Coronary artery (tissue), 2 donors: Measurements from ENCODE around the gene THADA.

ENCODE experiments used
- DNase-seq: peaks from one replicate; pipeline ENCODE4 v3.0.0-alpha.2; 2017; ENCODE audit warnings: low spot score
- H3K27ac ChIP-seq, 2 donors: fragments of 200-600 bp; sonication (generic); one replicate each; pipeline ENCODE4 v1.5.1; 2016 to 2019
- H3K4me3 ChIP-seq: fragments of 200-600 bp; sonication (generic); 2 replicates; pipeline ENCODE4 v1.5.1; 2016; ENCODE audit warnings: mild to moderate bottlenecking, moderate library complexity
- TF ChIP-seq, protein P1 (sequence below): fragments of 200-600 bp; sonication (generic); IDR thresholded peaks from one replicate; pipeline ENCODE4 v1.5.1; 2019; ENCODE audit warnings: antibody characterized with exemption

THADA gene

DNA sequence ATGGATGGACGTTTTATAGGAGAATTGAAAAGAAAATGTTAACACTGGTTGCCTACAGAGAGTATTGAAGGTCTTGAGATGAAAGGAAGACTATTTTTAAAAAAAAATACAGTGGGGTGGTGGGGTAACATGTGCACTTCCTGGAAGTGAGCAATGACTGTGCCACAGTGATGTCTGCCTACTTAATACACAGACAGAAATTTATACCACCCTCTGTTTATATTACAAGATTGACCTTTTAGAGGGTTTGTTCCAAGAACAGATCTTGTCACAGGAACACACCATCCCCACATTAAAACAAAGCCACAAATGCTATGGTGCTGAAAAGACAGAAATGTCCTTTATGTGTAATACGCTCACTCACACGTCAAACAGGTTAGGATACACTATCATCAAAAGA lies 87.6 kb downstream of the THADA start:
- no peak overlapping the region for H3K4me3 ChIP-seq
- H3K27ac ChIP-seq = no peak overlapping the region

GRCh38 chr2:43507137-43507536 lies 88.7 kb downstream of the THADA start:
- Histone ChIP-seq H3K4me3 (no peak overlapping the region), H3K27ac (no peak overlapping the region)
- TF ChIP-seq, protein P1, sequence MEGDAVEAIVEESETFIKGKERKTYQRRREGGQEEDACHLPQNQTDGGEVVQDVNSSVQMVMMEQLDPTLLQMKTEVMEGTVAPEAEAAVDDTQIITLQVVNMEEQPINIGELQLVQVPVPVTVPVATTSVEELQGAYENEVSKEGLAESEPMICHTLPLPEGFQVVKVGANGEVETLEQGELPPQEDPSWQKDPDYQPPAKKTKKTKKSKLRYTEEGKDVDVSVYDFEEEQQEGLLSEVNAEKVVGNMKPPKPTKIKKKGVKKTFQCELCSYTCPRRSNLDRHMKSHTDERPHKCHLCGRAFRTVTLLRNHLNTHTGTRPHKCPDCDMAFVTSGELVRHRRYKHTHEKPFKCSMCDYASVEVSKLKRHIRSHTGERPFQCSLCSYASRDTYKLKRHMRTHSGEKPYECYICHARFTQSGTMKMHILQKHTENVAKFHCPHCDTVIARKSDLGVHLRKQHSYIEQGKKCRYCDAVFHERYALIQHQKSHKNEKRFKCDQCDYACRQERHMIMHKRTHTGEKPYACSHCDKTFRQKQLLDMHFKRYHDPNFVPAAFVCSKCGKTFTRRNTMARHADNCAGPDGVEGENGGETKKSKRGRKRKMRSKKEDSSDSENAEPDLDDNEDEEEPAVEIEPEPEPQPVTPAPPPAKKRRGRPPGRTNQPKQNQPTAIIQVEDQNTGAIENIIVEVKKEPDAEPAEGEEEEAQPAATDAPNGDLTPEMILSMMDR = no peak
- no peak for DNase-seq

More for the DNA sequence above, 87.6 kb downstream of the THADA start:
- DNase-seq = no peak
- TF ChIP-seq, protein P1 = no peak

DNA sequence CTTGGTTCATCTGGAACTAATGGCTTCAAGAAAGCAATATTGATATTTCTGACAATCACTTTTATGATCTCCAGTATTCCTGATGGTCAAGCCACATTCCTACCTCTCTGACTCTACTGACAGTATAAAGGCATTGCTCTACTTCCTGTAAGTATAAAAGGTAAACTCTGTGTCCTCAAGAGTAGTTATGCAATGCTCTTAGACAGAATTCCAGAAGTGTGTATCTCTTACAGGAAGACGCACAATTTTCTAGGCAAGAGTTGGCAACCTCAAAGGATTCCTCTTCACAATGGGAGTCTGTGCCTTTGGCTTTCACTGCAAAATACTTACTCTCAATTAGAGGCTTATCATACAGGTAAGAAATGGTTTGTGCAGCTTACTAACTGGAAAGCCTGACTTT lies 100.1 kb downstream of the THADA start:
- H3K4me3 ChIP-seq = no peak overlapping the region
- no peak for DNase-seq
- no peak overlapping the region for H3K27ac ChIP-seq
- TF ChIP-seq, protein P1 = no peak

DNA sequence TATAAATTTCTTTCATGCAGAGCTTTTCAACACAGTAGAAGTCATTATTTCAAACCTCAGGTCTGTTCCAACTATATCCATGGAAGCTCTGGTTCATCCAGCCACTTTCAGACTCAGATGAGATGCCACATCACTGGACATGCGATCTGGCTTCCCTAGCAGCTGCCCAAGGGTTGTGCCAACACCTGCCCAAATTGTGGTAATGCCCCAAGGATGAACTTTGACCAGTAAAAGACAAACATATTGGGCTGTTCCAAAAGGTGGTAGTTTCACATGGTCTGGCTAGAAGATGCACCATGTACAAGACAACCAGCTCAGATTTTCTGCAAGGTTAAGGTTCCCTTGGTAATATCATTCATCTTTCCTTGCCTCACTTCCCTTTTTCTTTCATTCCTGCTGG lies 101.9 kb downstream of the THADA start:
- Histone ChIP-seq H3K4me3 (no peak overlapping the region), H3K27ac (no peak overlapping the region)
- no peak for DNase-seq
- TF ChIP-seq, protein P1 = no peak

DNA sequence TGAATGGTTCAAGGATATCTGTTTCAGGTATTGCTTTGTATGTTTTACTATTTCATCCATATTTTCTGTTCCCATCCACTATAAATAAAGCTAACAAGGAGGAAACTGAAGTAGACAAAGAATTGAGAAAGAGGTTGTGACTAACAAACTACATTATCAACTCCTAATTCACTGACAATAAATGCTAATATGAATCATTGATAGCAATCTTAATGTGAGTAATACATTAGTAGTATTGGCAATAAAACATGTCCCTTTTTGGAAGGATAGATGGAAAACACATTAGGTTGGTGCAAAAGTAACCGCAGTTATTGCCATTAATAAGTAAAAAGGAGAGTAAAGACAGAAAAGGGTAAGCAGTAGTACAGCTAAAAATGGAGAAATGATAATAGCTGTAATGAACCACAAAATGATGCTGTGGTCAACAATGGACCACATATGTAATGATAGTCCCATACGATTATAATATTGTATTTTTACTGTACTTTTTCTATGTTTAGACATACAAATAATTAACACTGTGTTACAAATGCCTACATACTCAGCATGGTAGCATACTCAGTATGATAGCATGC lies 104.7 kb downstream of the THADA start:
- H3K4me3 ChIP-seq = no peak overlapping the region
- TF ChIP-seq, protein P1 = no peak
- H3K27ac ChIP-seq = no peak overlapping the region
- DNase-seq = no peak

DNA sequence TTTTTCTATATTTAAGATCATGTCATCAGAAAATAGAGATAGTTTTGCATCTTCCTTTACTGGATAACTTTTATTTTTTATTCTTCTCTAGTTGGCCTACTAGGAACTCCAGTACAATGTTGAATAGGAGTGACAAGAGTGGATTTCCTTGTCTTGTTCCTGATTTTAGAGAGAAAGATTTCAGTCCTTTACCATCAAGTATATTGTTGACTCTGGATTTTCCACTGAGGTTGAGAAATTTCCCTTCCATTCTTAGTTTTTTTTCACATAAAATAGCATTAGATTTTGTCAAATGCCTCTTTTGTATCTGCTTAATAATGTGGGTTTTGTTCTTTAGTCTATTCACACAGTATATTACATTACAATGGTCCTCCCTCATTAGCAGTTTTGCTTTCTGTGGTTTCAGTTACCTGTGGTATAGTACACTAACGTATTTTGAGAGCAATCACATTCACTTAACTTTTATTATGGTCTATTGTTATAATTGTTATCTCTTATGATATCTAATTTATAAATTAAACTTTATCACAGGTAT lies 105.5 kb downstream of the THADA start:
- Histone ChIP-seq H3K27ac (no peak overlapping the region), H3K4me3 (no peak overlapping the region)
- TF ChIP-seq, protein P1 = no peak
- DNase-seq = no peak

DNA sequence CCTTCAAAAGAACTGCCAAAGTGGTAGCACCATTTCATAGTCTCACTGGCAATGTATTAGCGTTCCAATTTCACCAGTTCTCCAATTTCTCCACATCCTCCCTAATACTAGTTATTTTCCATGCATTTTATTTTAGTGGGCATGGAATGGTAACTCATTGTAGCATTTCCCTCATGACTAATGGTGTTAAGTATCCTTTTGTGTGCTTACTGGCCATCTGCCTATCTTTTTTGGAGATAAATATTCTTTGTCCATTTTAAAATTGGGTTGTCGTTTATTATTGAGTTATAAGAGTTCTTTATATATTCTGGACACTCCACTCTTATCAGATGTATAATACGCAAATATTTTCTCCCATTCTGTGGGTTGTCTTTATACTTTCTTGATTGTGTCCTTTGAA lies 107.1 kb downstream of the THADA start:
- Histone ChIP-seq H3K27ac (no peak overlapping the region), H3K4me3 (no peak overlapping the region)
- no peak for DNase-seq
- TF ChIP-seq, protein P1 = no peak
